ENCODE data around the gene PERCC1.
A peak's percentile ranks its signal among the peaks of the same experiment; 100 is the strongest.

PERCC1 gene

DNA sequence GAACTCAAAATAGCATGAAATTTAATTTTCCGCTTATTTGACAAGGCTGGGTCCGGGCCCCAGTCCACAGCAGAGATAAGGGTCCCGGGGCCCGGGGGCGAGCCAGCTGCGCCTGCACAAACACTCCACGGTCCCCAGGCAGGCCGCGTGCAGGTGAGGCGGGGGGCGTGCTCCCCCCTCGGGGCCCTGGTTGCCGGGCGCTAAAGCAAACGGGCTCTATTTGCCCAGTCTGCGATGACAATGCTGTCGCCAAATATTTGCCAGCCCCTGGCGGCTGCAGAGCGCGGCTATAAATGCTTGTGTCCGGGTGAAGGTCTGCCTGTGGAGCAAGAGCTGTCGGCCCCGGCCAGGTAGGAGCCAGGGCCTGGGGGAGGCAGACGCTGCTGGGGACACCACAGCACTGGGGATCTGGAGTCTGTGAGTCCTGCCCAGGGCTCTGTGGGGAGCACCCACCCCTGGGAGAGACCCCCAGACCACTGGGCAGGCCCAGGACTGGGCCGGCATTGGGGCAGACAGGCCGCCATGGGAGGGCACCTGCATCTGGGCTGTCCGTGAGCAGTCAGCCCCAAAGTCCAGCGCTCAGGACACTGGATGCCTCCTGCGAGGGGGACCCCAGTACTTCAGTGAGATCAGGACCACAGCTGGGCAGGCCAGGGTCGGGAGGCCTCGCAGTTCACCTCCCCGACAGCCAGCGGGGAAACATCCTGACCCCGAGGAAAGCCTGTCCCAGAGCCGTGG lies at the start of gene PERCC1:
TSS of gene PERCC1 (plus strand) at position 320 of the 738 bp plus-strand sequence. CDS start 1,516 bp downstream, outside the sequence.
- no peak for DNase-seq

DNA sequence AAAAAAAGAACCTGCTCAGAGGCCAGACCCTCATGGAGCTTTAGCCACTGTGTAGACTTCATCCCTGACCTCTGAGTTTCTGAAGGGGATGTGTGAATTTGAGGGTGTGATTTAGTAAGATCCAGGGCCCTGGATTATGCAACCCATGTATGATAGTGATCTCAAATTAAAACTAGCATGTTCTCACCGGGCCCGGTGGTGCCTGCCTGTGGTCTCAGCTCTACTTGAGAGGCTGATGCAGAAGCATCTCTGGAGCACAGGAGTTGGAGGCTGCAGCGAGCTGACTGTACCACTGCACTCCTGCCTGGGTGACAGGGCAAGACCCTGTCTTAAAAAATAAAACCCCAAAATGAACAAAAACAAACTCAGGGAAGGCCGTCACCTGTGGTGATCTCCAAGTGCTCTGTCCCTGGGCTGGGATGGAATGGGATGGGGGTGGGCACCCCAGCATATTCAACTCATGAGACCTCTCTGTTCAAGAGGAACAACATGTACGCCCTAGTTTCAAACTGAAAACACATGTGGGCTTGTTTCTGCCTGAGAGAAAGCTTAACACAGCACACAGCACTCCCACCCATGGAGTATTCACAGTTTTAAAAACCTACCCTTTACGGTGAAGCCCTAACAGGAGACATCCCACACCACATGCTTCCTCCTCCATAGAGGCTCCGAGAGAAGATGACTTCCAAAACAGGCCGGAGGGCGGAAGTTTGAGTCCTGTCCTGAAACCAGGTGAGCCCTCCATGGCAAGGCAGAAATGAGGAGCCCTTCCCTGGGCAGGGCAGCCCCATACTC lies 49.1 kb upstream of the PERCC1 start:
- DNase-seq = no peak

GRCh38 chr16:1383556-1383955 lies 47.3 kb upstream of the PERCC1 start:
- DNase-seq = no peak

DNA sequence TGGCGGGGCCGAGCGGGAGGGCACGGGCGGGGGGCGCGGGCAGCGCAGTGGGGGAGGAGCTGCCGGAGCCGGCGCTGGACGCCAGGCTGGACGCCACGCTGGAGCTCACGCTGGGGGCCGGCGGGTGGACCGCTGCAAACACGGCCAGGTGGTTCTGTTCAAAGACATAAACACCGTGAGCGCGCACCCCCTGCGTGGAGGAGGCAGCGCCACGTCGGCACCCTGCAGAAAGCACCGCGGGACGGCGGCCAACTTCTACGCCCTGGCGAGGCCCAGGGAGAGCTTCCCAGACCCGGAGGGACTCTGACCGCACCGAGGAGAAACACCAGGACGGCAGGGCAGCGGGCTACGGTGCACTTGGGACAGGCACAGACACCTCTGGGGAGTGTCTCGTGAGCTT lies 45.6 kb upstream of the PERCC1 start:
- DNase-seq = no peak

DNA sequence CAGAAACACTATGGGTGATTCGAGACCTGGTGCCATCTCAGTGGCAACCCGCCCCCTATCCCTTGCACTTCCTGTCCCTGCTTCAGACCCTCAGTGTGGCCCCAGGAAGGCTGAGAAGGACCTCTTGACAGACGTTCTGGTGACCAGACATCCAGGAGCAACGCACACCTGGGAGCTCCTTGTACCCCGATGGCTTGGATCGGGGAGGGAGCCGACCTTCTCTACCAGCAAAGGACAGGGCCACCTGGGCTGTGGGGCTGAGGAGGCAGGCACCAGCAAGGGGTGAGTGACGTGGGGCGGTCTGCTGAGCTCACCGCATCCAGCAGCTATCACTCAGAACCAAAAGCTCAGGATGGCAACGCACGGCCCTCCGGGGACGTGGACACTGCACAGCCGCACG lies 43.5 kb upstream of the PERCC1 start:
- no peak for DNase-seq

GRCh38 chr16:1389762-1390161 lies 41.1 kb upstream of the PERCC1 start:
- DNase-seq = no peak

GRCh38 chr16:1390239-1390779 lies 40.6 kb upstream of the PERCC1 start:
- no peak for DNase-seq

- no peak for DNase-seq
Measured at GRCh38 chr16:1392826-1393225, 38.1 kb upstream of the PERCC1 start.

DNA sequence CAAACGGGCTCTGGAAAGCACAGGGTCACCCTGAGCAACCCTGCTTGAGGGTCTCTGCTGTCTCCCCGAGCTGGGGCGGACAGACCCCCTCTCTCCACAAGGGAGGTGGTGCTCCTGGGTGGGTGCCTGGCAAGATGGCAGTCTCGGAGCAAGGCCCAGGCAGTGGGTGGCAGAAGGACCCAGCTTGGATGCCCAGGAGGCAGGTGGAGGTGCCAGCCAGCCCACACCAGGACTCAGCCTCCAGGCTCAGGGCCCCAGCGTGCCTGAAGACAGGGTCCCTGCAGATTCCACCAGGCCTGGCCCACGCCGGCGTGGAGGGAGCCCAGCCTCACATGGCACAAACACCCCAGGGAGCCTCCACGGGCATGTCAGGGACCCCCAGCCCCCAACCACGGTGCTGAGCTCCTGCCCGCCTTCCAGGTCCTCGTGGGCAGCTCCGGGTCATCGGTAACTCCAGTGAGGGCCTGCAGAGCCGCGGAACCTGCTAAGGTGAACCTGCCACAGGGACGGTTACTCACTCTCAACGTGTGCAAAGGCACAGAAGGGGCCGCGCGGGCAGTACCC lies 37.2 kb upstream of the PERCC1 start:
- no peak for DNase-seq

GRCh38 chr16:1394367-1394951 lies 36.4 kb upstream of the PERCC1 start:
- no peak for DNase-seq

- no peak for DNase-seq
Measured at GRCh38 chr16:1395444-1396031, 35.3 kb upstream of the PERCC1 start.

DNA sequence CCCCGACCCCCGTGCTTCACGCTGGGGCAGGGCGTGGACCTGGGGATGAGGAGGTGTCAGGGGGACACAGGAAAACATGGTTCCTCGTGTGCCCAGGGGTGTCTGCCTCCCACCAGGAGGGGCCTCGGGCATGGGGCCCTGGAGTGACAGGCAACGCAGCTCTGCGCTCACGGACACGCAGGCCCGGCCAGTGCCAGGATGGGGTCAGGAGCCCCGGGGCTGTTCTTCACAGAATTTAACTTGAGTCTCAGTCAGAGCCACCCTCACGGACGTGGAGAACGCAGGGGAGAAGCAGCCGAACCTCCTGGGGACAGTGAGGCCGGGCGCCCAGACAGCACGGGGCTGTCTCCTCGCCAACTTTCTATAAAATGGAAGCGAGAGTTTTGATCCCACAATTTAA lies 33.1 kb upstream of the PERCC1 start:
- no peak for DNase-seq

DNA sequence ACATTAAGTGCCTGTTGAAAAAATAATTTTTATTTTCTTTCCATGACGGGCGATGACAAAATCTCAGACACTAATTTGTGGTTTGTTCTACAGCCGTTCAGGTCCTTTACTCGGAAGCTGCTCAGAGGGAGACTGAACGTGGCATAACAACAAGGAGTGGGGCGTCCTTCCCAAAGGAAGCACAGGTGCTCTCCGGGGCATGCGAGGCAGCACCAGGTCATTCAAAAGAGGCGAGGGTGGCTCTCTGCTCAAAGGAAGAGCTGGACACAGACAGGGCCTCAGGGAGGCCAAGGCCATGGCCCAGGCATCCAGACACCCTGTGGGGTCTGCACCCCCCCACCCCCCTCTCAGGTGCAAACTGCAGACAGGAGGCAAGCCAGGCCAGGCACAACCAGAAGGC lies 32.5 kb upstream of the PERCC1 start:
- no peak for DNase-seq

- DNase-seq = no peak
Measured at GRCh38 chr16:1398826-1399581, 31.9 kb upstream of the PERCC1 start.

- DNase-seq = no peak
Measured at GRCh38 chr16:1401061-1401757, 29.7 kb upstream of the PERCC1 start.

- no peak for DNase-seq
Measured at GRCh38 chr16:1401758-1402154, 29.1 kb upstream of the PERCC1 start.

DNA sequence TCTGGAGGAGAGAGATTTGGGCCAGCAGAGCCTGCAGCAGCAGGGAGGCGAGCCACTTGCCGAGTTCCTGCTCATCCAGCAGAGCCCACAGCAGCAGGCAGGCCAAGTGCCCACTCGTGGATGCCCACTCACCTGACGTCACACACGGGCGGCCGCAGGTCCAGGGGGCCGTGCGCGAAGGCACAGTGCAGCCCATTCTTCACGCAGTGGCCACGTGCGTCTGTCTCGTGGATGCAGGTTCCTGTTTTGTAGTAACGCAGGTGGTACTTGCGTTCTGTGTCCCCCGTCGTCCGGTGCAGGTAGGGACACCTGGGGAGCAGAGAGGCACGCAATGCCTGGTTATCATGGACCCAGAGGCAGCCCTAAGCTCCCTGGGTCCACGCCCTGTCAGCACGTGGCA lies 27.8 kb upstream of the PERCC1 start:
- no peak for DNase-seq

DNA sequence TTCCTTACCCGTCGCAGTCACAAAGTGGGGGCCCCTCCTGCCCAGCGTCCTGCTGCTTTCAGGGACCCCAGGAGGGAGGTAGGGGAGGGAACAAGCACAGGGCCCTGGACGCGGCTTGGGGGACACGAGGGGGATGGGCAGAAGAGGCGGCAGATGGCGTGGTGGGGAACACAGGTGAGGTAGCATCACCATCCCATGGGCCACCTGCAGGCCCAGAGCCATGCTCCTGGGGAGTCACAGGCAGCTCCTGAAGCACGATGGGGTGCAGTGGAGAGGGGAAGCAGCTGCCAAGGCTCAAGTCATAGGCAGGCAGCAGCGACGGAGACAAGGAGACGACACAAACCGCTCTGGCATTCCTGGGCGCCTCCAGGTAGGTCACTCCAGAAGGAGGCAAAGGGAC lies 27.1 kb upstream of the PERCC1 start:
- no peak for DNase-seq

DNA sequence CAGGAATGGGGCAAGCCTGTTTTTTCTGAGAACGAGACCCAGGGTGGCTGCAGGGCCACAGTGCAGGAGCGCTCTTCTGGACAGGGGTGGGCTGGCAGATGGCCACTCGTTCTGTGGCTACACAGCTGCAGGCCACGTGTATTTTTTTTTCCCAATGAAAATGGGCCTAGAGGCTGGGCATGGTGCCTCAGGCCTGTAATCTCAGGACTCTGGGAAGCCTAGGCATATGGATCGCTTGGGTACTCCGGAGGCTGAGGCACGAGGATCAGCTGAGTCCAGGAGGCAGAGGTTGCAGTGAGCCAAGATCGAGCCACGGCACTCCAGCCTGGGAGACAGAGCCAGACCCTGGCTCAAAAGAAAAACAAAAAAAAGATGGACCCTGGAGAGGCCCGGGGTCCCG lies 23.1 kb upstream of the PERCC1 start:
- no peak for DNase-seq

GRCh38 chr16:1408171-1408837 lies 22.6 kb upstream of the PERCC1 start:
- peak in 1 of 2 experiments; percentile 69 for DNase-seq

GRCh38 chr16:1412847-1413246 lies 18.0 kb upstream of the PERCC1 start:
- no peak for DNase-seq

Measured in SW 1271 (cell line).